Measurements from ENCODE around the gene FCRL4.
"Not testable (repeated sequence)": the region's sequence is repeated elsewhere in the genome, so short reads cannot be mapped to it uniquely, and the experiment has no call there.

The FCRL4 gene

DNA sequence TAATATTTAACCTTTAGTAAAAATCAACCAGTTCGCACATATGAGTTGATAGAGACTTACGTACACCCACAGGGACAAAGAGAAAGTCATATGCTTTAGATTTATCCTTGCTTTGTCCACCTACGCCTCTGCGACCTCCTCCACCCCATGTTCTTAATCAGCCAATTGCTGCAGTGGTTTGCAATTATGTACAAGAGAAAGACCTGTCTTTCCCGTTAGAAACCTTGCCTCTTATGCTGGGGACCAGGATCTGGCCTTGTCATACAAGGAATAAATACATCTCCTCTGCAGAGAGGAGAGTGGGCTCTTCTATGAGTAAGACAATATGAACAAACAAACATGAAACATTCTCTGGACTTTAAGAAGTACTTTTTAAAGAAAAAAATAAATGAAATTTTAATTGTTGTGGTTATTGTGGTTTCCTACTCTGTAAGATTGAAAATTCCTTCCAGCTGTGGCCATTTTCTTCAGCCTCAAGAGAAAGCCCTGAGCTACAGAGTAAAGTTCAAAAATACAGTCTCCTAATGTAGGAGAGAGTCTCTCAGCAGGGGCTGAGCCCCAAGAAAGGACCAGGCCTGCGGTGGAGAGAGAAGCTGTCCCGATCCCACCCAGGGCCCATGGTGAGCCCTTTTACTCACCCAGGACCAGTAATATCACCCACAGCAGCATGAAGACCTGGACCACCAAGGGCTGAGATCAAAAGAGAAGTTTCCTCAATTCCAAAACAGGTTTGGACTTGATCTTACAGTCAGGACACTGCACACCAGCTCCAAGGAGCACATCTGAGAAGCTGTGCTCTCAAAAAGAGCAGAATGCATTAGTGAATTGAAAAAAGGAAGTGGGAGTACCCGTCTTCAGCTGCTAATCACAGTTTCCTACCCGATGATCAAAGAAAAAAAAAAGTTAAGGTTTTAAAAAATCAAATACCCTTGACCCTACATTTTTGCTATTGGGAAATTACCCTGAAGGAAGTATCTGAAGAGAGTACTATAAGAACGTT is 45.9 kb downstream of the FCRL4 start, which contains the start of gene FCRL5:
TSS of gene FCRL5 (minus strand) at position 822 of the 1,000 bp plus-strand sequence. CDS start at position 669, 153 bp downstream.
- no peak for DNase-seq (ENCODE audit: low read depth)

DNA sequence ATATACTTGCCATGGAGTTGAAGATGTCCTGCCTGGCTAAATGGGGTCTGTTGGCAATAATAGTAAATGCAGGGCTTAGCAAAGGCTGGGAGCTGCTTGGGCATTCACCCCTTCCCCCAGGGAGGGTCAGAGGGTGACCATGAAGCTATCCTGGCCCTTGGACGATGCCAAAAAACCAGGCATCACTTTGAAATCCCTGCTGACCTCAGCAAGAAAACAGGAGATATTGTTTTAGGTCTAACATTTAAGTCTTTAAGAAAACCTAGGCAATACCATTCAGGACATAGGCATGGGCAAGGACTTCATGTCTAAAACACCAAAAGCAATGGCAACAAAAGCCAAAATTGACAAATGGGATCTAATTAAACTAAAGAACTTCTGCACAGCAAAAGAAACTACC is 49.8 kb downstream of the FCRL4 start:
- DNase-seq (ENCODE audit: low read depth), result not testable (repeated sequence)

- no peak for DNase-seq (ENCODE audit: low read depth)
These were observed 55.2 kb downstream of the FCRL4 start for GRCh38 chr1:157542676-157543075.

DNA sequence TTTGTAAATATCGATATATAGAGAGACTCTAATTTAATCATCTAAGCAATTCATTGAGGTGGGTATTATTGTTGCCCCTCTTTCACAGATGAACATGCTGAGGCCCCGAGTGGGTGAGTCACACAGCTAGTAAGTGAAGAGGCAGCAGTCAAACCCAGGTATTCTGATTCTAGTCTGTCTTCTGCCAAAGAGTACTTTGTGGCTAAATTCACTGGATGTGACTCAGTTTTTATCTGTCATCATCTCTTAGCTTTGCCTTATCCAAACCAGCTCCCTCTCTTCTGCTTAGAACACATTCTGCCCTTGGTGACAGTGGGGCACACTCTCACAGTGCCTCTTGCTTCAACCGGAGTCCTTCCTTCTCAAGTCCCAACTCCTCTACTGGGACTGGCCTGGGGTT is 57.0 kb downstream of the FCRL4 start:
- DNase-seq (ENCODE audit: low read depth), result no peak

DNA sequence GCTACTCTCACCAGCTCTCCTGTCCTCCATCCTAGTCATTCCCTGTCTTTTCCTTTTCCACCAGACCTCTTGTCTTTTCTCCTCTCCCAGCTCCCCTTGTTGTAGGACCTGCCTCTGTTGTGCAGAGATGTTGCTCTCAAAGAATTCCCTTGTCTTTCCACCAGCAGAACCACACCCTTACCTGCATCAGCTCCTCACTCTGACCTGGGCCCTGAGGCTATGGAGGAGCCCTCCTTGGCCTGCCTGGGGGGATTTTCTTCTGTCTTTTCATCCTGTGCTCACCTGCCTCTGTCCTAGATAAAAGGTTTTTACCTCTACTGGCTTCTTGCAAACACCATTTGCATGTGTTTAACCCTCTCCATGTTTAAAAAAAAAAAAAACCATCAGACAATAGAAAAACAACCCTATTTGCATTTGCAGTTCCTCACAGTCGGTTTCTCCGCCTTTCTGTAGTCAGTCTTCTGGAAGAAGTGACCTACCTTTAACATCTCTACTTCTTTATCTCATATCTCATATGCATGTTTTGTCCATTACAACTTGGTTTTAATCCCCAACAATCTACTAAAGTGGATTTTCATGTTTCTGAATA is 57.6 kb downstream of the FCRL4 start:
- no peak for DNase-seq (ENCODE audit: low read depth)

DNA sequence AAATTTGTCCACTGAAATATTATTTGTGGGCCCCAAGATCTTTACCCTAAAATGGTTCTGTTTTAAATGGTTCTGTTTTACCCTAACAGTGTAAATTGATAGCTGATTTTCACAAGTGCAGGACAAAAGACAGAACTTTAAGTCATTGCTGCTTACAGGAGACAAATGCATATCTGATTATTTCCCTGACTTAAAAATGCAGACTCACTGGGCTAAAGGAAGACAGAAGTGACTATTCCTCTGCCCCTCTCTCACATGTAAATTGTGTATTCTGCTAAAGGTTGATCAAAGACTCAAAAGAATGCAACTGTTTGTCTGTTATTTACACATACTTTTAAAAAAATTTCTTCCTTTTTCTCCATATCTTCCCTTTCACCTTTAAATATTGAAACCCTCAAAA is 58.3 kb downstream of the FCRL4 start:
- DNase-seq (ENCODE audit: low read depth), result no peak

DNA sequence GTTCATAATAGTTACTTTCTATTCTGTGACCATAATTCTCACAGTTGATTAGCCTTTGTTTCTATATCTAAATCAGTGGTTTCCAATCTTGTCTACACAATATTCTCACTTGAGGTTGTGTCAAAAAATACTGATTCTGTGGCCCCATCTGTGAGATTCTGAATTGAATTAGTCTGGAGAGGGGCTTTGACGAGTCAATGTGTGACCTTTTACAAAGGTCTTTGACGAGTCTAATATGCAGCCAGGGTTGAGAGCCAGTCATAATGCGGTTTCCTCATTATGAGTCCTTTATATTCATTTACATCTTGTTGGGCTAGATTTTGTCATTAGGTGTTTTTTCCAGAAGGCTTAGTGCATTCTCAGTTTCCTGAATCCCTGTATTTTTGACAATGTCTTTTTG is 65.3 kb downstream of the FCRL4 start:
- DNase-seq (ENCODE audit: low read depth), result no peak

DNA sequence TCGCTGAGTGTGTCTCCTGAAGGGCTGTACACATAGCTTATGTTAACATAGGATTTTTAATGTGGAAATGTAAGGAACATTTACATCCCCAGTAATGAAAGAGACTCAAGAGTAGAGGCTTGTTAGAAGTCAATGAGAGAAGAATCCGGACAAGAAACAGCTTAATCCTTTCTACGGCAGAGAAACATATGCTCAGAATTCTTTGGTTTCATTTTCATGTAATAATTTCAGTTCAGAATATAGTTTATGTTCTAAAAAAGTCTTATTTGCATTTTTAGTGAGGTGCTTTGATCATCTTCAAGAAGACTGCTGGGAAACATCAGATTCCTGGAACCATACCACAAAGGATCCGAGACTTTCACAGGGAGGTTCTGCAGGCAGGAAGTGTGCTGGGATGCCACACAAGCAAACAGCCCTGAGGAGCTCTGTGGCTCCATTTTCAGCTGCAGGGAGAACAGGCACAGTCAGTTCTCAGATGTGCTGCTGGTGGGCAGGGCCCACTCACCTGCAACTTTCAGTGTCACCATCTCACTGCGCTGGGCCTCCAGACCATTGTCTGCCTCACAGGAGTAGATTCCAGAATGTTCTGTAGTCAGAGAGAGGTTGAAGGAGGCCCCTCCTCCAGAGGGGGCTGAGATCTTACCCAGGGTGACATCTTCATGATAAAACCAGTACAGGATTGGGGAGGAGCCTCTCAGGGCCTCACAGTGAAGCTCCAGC is 74.0 kb downstream of the FCRL4 start:
- no peak for DNase-seq (ENCODE audit: low read depth)
